Body of pancreas (tissue), 4 donors: ENCODE data around the gene BCL11B. TPM values are rescaled to one million over a fixed set of nuclear protein-coding genes. Genes with fewer than 3 reads are reported as not detected.

Experiments used
- ATAC-seq: fragments of 150-250 bp; one replicate; pipeline ENCODE4 v1.9.1; 2016
- DNase-seq, 4 donors: peaks; one replicate each; pipeline ENCODE4 v3.0.0-alpha.2; 2019
- H3K27ac ChIP-seq, 4 donors: fragments of 200-600 bp; sonication (generic); 1 replicate in 3 of 4; 2 replicates in 1 of 4; pipeline versions ENCODE4 v1.5.1 to v1.6.1; 2016 to 2019; ENCODE audit warnings: mild to moderate bottlenecking in 1 of 4, mixed read lengths in 1 of 4, moderate library complexity in 1 of 4
- H3K27me3 ChIP-seq, 2 donors: fragments of 200-600 bp; sonication (generic); one replicate each; pipeline ENCODE4 v1.6.0; 2016; ENCODE audit warnings: mild to moderate bottlenecking in 1 of 2
- H3K36me3 ChIP-seq, 2 donors: fragments of 200-600 bp; sonication (generic); replicated peaks in 1 of 2; 2 replicates each; pipeline ENCODE4 v1.5.1; 2016; ENCODE audit warnings: low read depth in 2 of 2; ENCODE audit not compliant: insufficient read depth in 1 of 2
- H3K4me1 ChIP-seq: fragments of 200-600 bp; sonication (generic); one replicate; pipeline ENCODE4 v1.6.0; 2016
- H3K4me3 ChIP-seq, 2 donors: fragments of 200-600 bp; sonication (generic); 1 replicate in 1 of 2; 2 replicates in 1 of 2; pipeline ENCODE4 v1.5.1; 2016 to 2019
- H3K9me3 ChIP-seq, 3 donors: fragments of 200-600 bp; sonication (generic); 1 replicate in 2 of 3; 2 replicates in 1 of 3; pipeline ENCODE4 v1.5.1; 2016
- CTCF ChIP-seq, 7 experiments: fragments of 450-650 bp in 4 of 7; fragments of 200-600 bp in 3 of 7; sonication (generic) in 3 of 7; IDR thresholded peaks; one replicate each; pipeline ENCODE4 v1.5.1; 2016 to 2019; ENCODE audit warnings: antibody characterized with exemption in 7 of 7
- POLR2A ChIP-seq, 3 donors: fragments of 450-650 bp; IDR thresholded peaks; one replicate each; pipeline ENCODE4 v1.6.1; 2016; ENCODE audit warnings: antibody characterized with exemption in 3 of 3, mild to moderate bottlenecking in 2 of 3
- WGBS, 2 donors: methylation state at CpG; one replicate each; pipeline ENCODE4 v1.1.5; 2017; 5-methylcytosine and 5-hydroxymethylcytosine counted together
- intact Hi-C: fragments of 100-400 bp; cut with DNase I; formaldehyde crosslinking; loops from one replicate; pipeline ENCODE4 v1.15.1; 2023
- total RNA-seq, 2 donors: library from RNA; depleted of rRNA; stranded (reverse); fragments of >200 nt; gene quantifications; one replicate each; pipeline ENCODE4 v1.1.0, GENCODE V29; 2016

Gene BCL11B
- total RNA-seq, 2 donors from 2014 or later = 0.78 TPM; not detected in 1

DNA sequence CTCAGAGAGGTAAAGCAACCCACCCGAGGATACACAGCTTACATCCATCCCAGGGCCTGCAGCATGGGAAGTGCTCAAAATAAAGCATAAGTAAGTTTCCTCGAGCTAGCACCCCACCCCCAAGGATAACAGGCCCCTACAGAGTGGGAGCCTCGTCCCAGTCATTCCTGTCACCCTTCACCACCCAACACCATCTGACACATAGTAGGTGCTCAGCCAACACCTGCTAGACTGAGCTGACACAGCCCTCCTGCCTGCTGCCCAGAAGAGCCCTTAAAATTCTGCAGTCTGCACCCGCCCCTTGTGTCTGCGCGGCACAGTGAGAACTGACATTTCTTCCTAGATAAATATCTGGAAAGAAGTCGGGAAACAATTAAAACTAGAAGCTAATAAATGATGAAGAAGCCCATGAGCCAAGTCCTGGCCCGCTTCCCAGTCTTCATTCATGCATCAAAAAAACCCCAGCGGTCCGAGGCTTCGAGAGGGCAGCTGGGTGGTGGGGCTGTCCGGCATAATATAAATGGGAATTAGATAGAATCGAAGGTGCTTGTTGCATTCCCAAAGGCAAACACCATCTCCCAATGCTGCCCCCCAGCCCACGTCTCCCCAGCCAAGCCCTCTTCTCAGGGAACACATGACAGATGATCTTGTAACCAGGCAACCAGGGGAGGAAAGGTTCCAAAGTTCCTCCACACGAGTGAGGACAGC, 76.2 kb downstream of the BCL11B start:
- H3K9me3 ChIP-seq = no peaks in the 10 kb centered on the region
- intact Hi-C loops = no loop called here
- no peaks in the 10 kb centered on the region for H3K27me3 ChIP-seq
- H3K27ac ChIP-seq = no peak overlapping the region
- no peaks in the 10 kb centered on the region for H3K36me3 ChIP-seq
- DNase-seq = peak in 3 of 4 donors; percentile 40 to 49 (median 41)
- ATAC-seq = no peak
- 39% methylated on average over 15 of the region's 15 CpGs for WGBS, 2 donors
- peaks cover 16% of the 10 kb centered on the region for H3K4me1 ChIP-seq
- no peak overlapping the region for H3K4me3 ChIP-seq
- TF ChIP-seq POLR2A (IDR thresholded peaks at IDR 0.05) = no peak
- no peak for TF ChIP-seq CTCF (IDR thresholded peaks at IDR 0.05)

GRCh38 chr14:99194736-99195135, 77.3 kb downstream of the BCL11B start:
- no peaks in the 10 kb centered on the region for H3K27me3 ChIP-seq
- peaks cover 16% of the 10 kb centered on the region for H3K4me1 ChIP-seq
- ATAC-seq = no peak
- WGBS, 2 donors = 78 to 82% methylated on average over 10 to 13 of the region's 13 CpGs
- intact Hi-C loops = no loop called here
- no peaks in the 10 kb centered on the region for H3K9me3 ChIP-seq
- no peak overlapping the region for H3K4me3 ChIP-seq
- no peaks in the 10 kb centered on the region for H3K36me3 ChIP-seq
- DNase-seq = no peak
- no peak for TF ChIP-seq POLR2A (IDR thresholded peaks at IDR 0.05)
- TF ChIP-seq CTCF (IDR thresholded peaks at IDR 0.05) = no peak
- no peak overlapping the region for H3K27ac ChIP-seq

- WGBS, 2 donors = 84 to 95% methylated on average over 7 of the region's 7 CpGs
- DNase-seq = no peak
- no peak for ATAC-seq
- intact Hi-C loops = no loop called here
- H3K27me3 ChIP-seq = no peaks in the 10 kb centered on the region
- H3K36me3 ChIP-seq = no peaks in the 10 kb centered on the region
- no peak overlapping the region for H3K4me3 ChIP-seq
- no peaks in the 10 kb centered on the region for H3K9me3 ChIP-seq
- H3K27ac ChIP-seq = no peak overlapping the region
- H3K4me1 ChIP-seq = peaks cover 16% of the 10 kb centered on the region
- no peak for TF ChIP-seq CTCF (IDR thresholded peaks at IDR 0.05)
- no peak for TF ChIP-seq POLR2A (IDR thresholded peaks at IDR 0.05)
These were observed 77.9 kb downstream of the BCL11B start for GRCh38 chr14:99194136-99194535.

DNA sequence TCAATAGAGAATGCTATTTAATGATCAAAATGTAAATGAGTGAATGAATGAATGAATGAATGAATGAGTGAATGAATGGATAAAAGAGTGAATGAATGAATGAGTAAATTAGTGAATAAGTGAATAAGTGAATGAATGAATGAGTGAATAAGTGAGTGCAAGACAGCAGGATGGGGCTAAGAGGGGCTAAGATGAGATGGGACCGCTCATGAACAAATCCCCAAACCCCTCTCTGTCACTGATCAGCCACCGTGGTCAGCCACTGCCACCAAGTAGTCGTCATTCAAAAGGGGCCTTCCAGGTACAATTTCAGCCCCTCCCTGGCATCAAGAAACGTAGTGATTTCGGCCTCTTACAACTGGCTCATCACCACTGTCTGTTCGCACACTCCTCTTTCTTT, 79.2 kb downstream of the BCL11B start:
- Histone ChIP-seq H3K9me3 (no peaks in the 10 kb centered on the region), H3K4me3 (no peak overlapping the region), H3K27ac (no peak overlapping the region), H3K4me1 (peaks cover 16% of the 10 kb centered on the region), H3K36me3 (no peaks in the 10 kb centered on the region), H3K27me3 (no peaks in the 10 kb centered on the region)
- DNase-seq = no peak
- ATAC-seq = no peak
- TF ChIP-seq POLR2A (IDR thresholded peaks at IDR 0.05) = no peak
- no peak for TF ChIP-seq CTCF (IDR thresholded peaks at IDR 0.05)
- intact Hi-C loops = no loop called here
- 76 to 80% methylated on average over 6 of the region's 6 CpGs for WGBS, 2 donors
